HG03460 (cell line): ENCODE data around the gene ERCC6L.

ENCODE experiments used
- ATAC-seq: cut with Tn5 transposase; IDR thresholded peaks from one replicate; pipeline ENCODE4 v1.9.1; 2021; ENCODE audit not compliant: unreplicated experiment

Gene ERCC6L

GRCh38 chrX:72238721-72239475 lies at the start of gene ERCC6L:
TSS of gene ERCC6L (minus strand) at chrX:72239027. CDS start at chrX:72238911, 116 bp downstream.
- ATAC-seq, result peak; percentile 99

- ATAC-seq, result no peak
These were observed 43.5 kb upstream of the ERCC6L start for GRCh38 chrX:72282302-72282701.

GRCh38 chrX:72280321-72280845 lies 41.6 kb upstream of the ERCC6L start:
- ATAC-seq, result no peak

- ATAC-seq, result peak; percentile 10
These were observed 37.7 kb upstream of the ERCC6L start for GRCh38 chrX:72276478-72276953.

- ATAC-seq, result no peak
These were observed 35.7 kb upstream of the ERCC6L start for GRCh38 chrX:72274526-72274925.

GRCh38 chrX:72273718-72274117 lies 34.9 kb upstream of the ERCC6L start:
- ATAC-seq, result no peak

- ATAC-seq, result no peak
These were observed 34.0 kb upstream of the ERCC6L start for GRCh38 chrX:72272868-72273267.

GRCh38 chrX:72271812-72272211 lies 33.0 kb upstream of the ERCC6L start:
- no peak for ATAC-seq

- ATAC-seq, result no peak
These were observed 32.4 kb upstream of the ERCC6L start for GRCh38 chrX:72271091-72271788.

- ATAC-seq, result no peak
These were observed 31.6 kb upstream of the ERCC6L start for GRCh38 chrX:72270316-72270866.

- ATAC-seq, result no peak
These were observed 30.9 kb upstream of the ERCC6L start for GRCh38 chrX:72269671-72270251.

GRCh38 chrX:72268597-72269365 lies 30.0 kb upstream of the ERCC6L start:
- ATAC-seq, result no peak

GRCh38 chrX:72265263-72265662 lies 26.4 kb upstream of the ERCC6L start:
- no peak for ATAC-seq

- no peak for ATAC-seq
These were observed 23.2 kb upstream of the ERCC6L start for GRCh38 chrX:72262077-72262476.

GRCh38 chrX:72260448-72260847 lies 21.6 kb upstream of the ERCC6L start:
- ATAC-seq, result no peak

- ATAC-seq, result no peak
These were observed 19.3 kb upstream of the ERCC6L start for GRCh38 chrX:72258174-72258573.

GRCh38 chrX:72255864-72256263 lies 17.0 kb upstream of the ERCC6L start:
- ATAC-seq, result no peak

- ATAC-seq, result no peak
These were observed 16.6 kb upstream of the ERCC6L start for GRCh38 chrX:72255445-72255844.

GRCh38 chrX:72254816-72255215 lies 16.0 kb upstream of the ERCC6L start:
- no peak for ATAC-seq

- ATAC-seq, result no peak
These were observed 14.9 kb upstream of the ERCC6L start for GRCh38 chrX:72253686-72254085.
